ENCODE measurements around the gene SYTL2.

Gene SYTL2

GRCh38 chr11:85647604-85648299 is 163.2 kb downstream of the SYTL2 start, which contains the start of gene TMEM126A:
TMEM126A (plus strand) TSS chr11:85647967; CDS start chr11:85650256, 2,289 bp downstream.
- DNase-seq (ENCODE audit: low read depth) = peak; percentile 91

GRCh38 chr11:85647078-85647477 is 163.9 kb downstream of the SYTL2 start:
- no peak for DNase-seq (ENCODE audit: low read depth)

Data from stimulated activated CD8-positive, alpha-beta memory T cell treated with anti-CD3 and anti-CD28 coated beads, Interleukin-4, amount 100 ng/mL, for 24 hours (primary cell).